Tibial nerve (tissue), 3 donors: ENCODE results near the gene TGFB1I1.

ENCODE experiments used
- POLR2A ChIP-seq, 2 donors: fragments of 450-650 bp; IDR thresholded peaks; one replicate each; pipeline ENCODE4 v1.6.1; 2017; ENCODE audit warnings: antibody characterized with exemption in 2 of 2, mild to moderate bottlenecking in 2 of 2, moderate library complexity in 2 of 2
- TF ChIP-seq, protein P1 (sequence below), 5 experiments: fragments of 200-600 bp in 3 of 5; fragments of 450-650 bp in 2 of 5; sonication (generic) in 3 of 5; IDR thresholded peaks; one replicate each; pipeline ENCODE4 v1.5.1; 2016 to 2019; ENCODE audit warnings: antibody characterized with exemption in 5 of 5, mild to moderate bottlenecking in 3 of 5, moderate library complexity in 2 of 5

DNA sequence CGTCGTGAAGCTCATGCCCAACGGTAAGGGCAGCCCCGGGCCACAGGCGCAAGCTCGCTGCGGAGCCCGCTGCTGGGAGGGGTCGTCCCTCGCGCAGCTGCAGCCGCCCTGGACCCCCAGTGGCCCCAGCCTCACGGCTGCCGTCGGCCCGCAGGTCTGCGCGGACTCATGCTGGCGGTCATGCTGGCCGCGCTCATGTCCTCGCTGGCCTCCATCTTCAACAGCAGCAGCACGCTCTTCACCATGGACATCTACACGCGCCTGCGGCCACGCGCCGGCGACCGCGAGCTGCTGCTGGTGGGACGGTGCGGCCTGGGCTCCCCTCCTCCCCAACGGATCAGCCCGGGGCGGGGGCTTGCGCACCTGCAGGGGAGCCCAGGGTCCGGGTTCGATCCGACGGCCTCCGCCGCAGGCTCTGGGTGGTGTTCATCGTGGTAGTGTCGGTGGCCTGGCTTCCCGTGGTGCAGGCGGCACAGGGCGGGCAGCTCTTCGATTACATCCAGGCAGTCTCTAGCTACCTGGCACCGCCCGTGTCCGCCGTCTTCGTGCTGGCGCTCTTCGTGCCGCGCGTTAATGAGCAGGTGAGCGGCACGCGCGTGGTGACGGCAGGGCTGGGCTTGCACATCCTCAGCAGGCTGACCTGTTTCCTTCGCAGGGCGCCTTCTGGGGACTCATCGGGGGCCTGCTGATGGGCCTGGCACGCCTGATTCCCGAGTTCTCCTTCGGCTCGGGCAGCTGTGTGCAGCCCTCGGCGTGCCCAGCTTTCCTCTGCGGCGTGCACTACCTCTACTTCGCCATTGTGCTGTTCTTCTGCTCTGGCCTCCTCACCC is 16.7 kb downstream of the TGFB1I1 start:
- TF ChIP-seq, protein P1, sequence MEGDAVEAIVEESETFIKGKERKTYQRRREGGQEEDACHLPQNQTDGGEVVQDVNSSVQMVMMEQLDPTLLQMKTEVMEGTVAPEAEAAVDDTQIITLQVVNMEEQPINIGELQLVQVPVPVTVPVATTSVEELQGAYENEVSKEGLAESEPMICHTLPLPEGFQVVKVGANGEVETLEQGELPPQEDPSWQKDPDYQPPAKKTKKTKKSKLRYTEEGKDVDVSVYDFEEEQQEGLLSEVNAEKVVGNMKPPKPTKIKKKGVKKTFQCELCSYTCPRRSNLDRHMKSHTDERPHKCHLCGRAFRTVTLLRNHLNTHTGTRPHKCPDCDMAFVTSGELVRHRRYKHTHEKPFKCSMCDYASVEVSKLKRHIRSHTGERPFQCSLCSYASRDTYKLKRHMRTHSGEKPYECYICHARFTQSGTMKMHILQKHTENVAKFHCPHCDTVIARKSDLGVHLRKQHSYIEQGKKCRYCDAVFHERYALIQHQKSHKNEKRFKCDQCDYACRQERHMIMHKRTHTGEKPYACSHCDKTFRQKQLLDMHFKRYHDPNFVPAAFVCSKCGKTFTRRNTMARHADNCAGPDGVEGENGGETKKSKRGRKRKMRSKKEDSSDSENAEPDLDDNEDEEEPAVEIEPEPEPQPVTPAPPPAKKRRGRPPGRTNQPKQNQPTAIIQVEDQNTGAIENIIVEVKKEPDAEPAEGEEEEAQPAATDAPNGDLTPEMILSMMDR (IDR thresholded peaks at IDR 0.05), result no peak
- no peak for TF ChIP-seq POLR2A (IDR thresholded peaks at IDR 0.05)
